Endothelial cell of umbilical vein (primary cell): ENCODE measurements around the gene NT5DC2. TPM values are rescaled to one million over a fixed set of nuclear protein-coding genes. Genes with fewer than 3 reads are reported as not detected.

Source experiments
- BruUV-seq: library from RNA; stranded (reverse); fragments of 400-500 nt; replicated peaks from 2 replicates; lab custom pipeline; 2021; lab: Mats Ljungman, UMichigan
- CTCF ChIA-PET: fragments of 300-600, 350-600 bp; sonication (Branson Sonifier 250); formaldehyde crosslinking; loops from one replicate; lab custom pipeline; 2021; ENCODE audit warnings: antibody characterized with exemption, inconsistent platforms; lab: Charles Lee
- POLR2A ChIA-PET: fragments of 300-600, 350-600 bp; sonication (Branson Sonifier 250); formaldehyde crosslinking; loops from one replicate; lab custom pipeline; 2021; ENCODE audit warnings: antibody characterized with exemption, inconsistent platforms; lab: Charles Lee
- DNase-seq: peaks from one replicate; pipeline ENCODE4 v3.0.0-alpha.2; 2011; ENCODE audit warnings: low read depth, low spot score
- FAIRE-seq: peaks from 2 replicates; lab custom pipeline; 2011; peaks lifted over from hg19 to GRCh38; lab: Jason Lieb, UNC
- H2AFZ ChIP-seq: 2 replicates; pipeline ENCODE4 v1.6.0; 2012; ENCODE audit warnings: low read depth, low read length, control low read depth, inconsistent platforms
- H3K27ac ChIP-seq: 2 replicates; pipeline ENCODE4 v1.5.1; 2011; ENCODE audit warnings: low read depth, mild to moderate bottlenecking, control low read depth, low read length, moderate library complexity; ENCODE audit not compliant: insufficient read depth
- H3K27me3 ChIP-seq, 2 experiments: 2 replicates each; pipeline versions ENCODE4 v1.6.0 to v1.6.1; 2011; ENCODE audit warnings: low read length in 2 of 2, mixed read lengths in 1 of 2; ENCODE audit not compliant: control insufficient read depth in 2 of 2, insufficient read depth in 2 of 2
- H3K36me3 ChIP-seq, 2 experiments: 2 replicates in 1 of 2; 3 replicates in 1 of 2; pipeline ENCODE4 v1.5.1; 2011; ENCODE audit warnings: low read length in 2 of 2, mild to moderate bottlenecking in 1 of 2, moderate library complexity in 1 of 2; ENCODE audit not compliant: control insufficient read depth in 2 of 2, insufficient read depth in 2 of 2; ENCODE audit errors: extremely low read depth in 1 of 2
- H3K4me1 ChIP-seq: 3 replicates; pipeline ENCODE4 v1.5.1; 2011; ENCODE audit warnings: mild to moderate bottlenecking, low read length; ENCODE audit not compliant: control insufficient read depth, insufficient read depth; ENCODE audit errors: extremely low read depth
- H3K4me2 ChIP-seq: 2 replicates; pipeline ENCODE4 v1.6.1; 2011; ENCODE audit warnings: low read length, control low read depth, mixed read lengths; ENCODE audit not compliant: insufficient read depth
- H3K4me3 ChIP-seq, 3 experiments: fragments of 200-600 bp in 1 of 3; sonication (generic), shearing (Covaris generic) in 1 of 3; replicated peaks in 1 of 3; 2 replicates each; pipeline ENCODE4 v1.5.1; 2011 to 2016; ENCODE audit warnings: control low read depth in 3 of 3, low read length in 3 of 3, mild to moderate bottlenecking in 2 of 3, inconsistent platforms in 1 of 3, low read depth in 1 of 3, moderate library complexity in 1 of 3; ENCODE audit not compliant: insufficient read depth in 1 of 3
- H3K79me2 ChIP-seq: 2 replicates; pipeline ENCODE4 v1.6.0; 2012; ENCODE audit warnings: low read length, inconsistent platforms; ENCODE audit not compliant: control insufficient read depth, insufficient read depth
- H3K9ac ChIP-seq: replicated peaks from 2 replicates; pipeline ENCODE3; 2011; ENCODE audit warnings: low read length, control low read depth; ENCODE audit not compliant: insufficient read depth; ENCODE audit errors: extremely low read depth
- H3K9me1 ChIP-seq: replicated peaks from 3 replicates; pipeline ENCODE4 v1.6.0; 2011; ENCODE audit warnings: mild to moderate bottlenecking, low read length; ENCODE audit not compliant: control insufficient read depth, insufficient read depth; ENCODE audit errors: extremely low read depth
- H3K9me3 ChIP-seq: replicated peaks from 2 replicates; pipeline ENCODE4 v1.5.1; 2012; ENCODE audit warnings: low read length, inconsistent platforms; ENCODE audit not compliant: control insufficient read depth, insufficient read depth
- H4K20me1 ChIP-seq: replicated peaks from 2 replicates; pipeline ENCODE3; 2011; ENCODE audit warnings: mild to moderate bottlenecking, low read length; ENCODE audit not compliant: control insufficient read depth, insufficient read depth; ENCODE audit errors: extremely low read depth
- EZH2 ChIP-seq: IDR thresholded peaks from 2 replicates; pipeline ENCODE4 v1.6.1; 2012; ENCODE audit warnings: borderline replicate concordance, low read depth, mild to moderate bottlenecking, moderate library complexity, low read length, inconsistent platforms; ENCODE audit not compliant: severe bottlenecking
- FOS ChIP-seq: IDR thresholded peaks from 2 replicates; pipeline ENCODE4 v1.6.1; 2011; ENCODE audit warnings: mild to moderate bottlenecking, low read length, moderate library complexity, borderline replicate concordance; ENCODE audit not compliant: insufficient read depth
- GATA2 ChIP-seq: IDR thresholded peaks from 2 replicates; pipeline ENCODE4 v1.7.0; 2011; ENCODE audit warnings: low read depth, mild to moderate bottlenecking, moderate library complexity, mixed read lengths, low read length; ENCODE audit not compliant: insufficient read length, insufficient read depth
- JUN ChIP-seq: IDR thresholded peaks from 2 replicates; pipeline ENCODE4 v1.6.1; 2011; ENCODE audit warnings: borderline replicate concordance, low read depth; ENCODE audit not compliant: insufficient read length, insufficient read depth
- MYC ChIP-seq: IDR thresholded peaks from one replicate; pipeline ENCODE4 v1.6.1; 2011; ENCODE audit warnings: mild to moderate bottlenecking, low read depth, low read length
- POLR2A ChIP-seq: IDR thresholded peaks from 2 replicates; pipeline ENCODE4 v1.6.1; 2012; ENCODE audit warnings: low read depth, mild to moderate bottlenecking, control low read depth, low read length
- POLR2AphosphoS5 ChIP-seq: IDR thresholded peaks from 2 replicates; pipeline ENCODE4 v1.6.1; 2012; ENCODE audit warnings: low read depth, mild to moderate bottlenecking, control low read depth, low read length, moderate library complexity; ENCODE audit not compliant: insufficient read depth
- dilution Hi-C: fragments of 300-500 bp; cut with MboI; formaldehyde crosslinking; loops from one replicate; pipeline ENCODE4 v1.15.0; 2019; ENCODE audit warnings: low sequenced_read_pairs; ENCODE audit not compliant: extremely low pct_ligation_motif_present
- intact Hi-C: fragments of 100-400 bp; cut with micrococcal nuclease; formaldehyde crosslinking; loops from one replicate; pipeline ENCODE4 v1.10.0; 2022
- polyA plus RNA-seq, 4 experiments: library from polyadenylated mRNA; depleted of rRNA in 3 of 4; stranded (reverse) in 3 of 4; unstranded in 1 of 4; fragments of >200 nt; gene quantifications; 2 replicates each; pipeline versions ENCODE4 v1.2.1 to v1.2.3, GENCODE V29; 2011 to 2012; ENCODE audit warnings: missing spikeins in 1 of 4
- total RNA-seq: library from RNA; stranded (reverse); gene quantifications from 2 replicates; pipeline ENCODE4 v1.2.3, GENCODE V29; 2021
- TF ChIP-seq, protein P1 (sequence below), 2 donors: IDR thresholded peaks; 1 replicate in 1 of 2; 2 replicates in 1 of 2; pipeline ENCODE4 v1.5.1; 2011; ENCODE audit warnings: low read length in 2 of 2, mild to moderate bottlenecking in 2 of 2, moderate library complexity in 2 of 2, control low read depth in 1 of 2, inconsistent platforms in 1 of 2, low read depth in 1 of 2; ENCODE audit not compliant: insufficient read depth in 1 of 2; ENCODE audit errors: extremely low read depth in 1 of 2
- TF ChIP-seq, protein P2 (sequence below): IDR thresholded peaks from 2 replicates; pipeline ENCODE4 v1.6.1; 2011; ENCODE audit not compliant: insufficient read depth, insufficient read length

The NT5DC2 gene
- total and polyA plus RNA-seq, 2 donors (not counting 3 experiments of a cell fraction or from before 2014, with no cell fraction given), result 298 to 402 TPM

DNA sequence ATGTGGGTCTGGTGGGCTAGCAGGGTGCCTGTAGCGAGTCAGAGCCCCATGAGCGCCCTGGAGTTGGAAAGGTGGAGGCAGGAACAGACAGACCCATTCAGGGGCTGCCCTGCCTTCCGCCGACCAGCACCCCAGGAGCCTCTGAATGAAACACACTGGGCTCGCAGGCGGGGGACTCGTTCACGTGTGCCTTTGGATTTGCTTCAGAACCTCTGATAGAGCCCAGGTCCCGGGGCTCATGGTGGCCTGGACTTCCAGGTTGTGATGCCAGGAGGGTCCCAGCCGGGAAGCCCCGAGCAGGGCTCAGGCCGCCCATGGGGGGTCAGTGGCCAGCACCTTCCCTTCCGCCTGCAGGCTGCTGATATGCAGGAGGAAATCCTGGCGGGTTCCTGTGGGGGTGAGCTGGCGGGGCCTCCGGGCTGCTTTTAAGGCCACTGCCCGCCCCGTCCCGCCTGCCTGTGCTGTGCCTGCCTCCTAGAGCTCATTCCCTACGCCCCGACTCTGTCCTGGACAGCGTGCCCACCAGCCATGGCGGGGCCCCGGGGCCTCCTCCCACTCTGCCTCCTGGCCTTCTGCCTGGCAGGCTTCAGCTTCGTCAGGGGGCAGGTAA, 38.7 kb downstream of the NT5DC2 start, which contains the start of gene STAB1:
TSS of gene STAB1 (plus strand) at position 453 of the 610 bp plus-strand sequence. CDS start at position 529, 76 bp downstream.
- TF ChIP-seq, protein P1, sequence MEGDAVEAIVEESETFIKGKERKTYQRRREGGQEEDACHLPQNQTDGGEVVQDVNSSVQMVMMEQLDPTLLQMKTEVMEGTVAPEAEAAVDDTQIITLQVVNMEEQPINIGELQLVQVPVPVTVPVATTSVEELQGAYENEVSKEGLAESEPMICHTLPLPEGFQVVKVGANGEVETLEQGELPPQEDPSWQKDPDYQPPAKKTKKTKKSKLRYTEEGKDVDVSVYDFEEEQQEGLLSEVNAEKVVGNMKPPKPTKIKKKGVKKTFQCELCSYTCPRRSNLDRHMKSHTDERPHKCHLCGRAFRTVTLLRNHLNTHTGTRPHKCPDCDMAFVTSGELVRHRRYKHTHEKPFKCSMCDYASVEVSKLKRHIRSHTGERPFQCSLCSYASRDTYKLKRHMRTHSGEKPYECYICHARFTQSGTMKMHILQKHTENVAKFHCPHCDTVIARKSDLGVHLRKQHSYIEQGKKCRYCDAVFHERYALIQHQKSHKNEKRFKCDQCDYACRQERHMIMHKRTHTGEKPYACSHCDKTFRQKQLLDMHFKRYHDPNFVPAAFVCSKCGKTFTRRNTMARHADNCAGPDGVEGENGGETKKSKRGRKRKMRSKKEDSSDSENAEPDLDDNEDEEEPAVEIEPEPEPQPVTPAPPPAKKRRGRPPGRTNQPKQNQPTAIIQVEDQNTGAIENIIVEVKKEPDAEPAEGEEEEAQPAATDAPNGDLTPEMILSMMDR (IDR thresholded peaks at IDR 0.05; ENCODE audit: extremely low read depth in 1 of 2, insufficient read depth in 1 of 2, low read depth in 1 of 2, low read length in 2 of 2), result no peak
- peak; percentile 100 for TF ChIP-seq POLR2AphosphoS5
- no peak for TF ChIP-seq EZH2
- TF ChIP-seq, protein P2, sequence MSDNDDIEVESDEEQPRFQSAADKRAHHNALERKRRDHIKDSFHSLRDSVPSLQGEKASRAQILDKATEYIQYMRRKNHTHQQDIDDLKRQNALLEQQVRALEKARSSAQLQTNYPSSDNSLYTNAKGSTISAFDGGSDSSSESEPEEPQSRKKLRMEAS, result peak; percentile 1
- peak; percentile 13 for TF ChIP-seq MYC
- peak; percentile 71 for TF ChIP-seq FOS
- peak; percentile 98 for TF ChIP-seq GATA2
- TF ChIP-seq JUN, result no peak
- TF ChIP-seq POLR2A, result peak; percentile 92
- dilution Hi-C loops (no loop called here), intact Hi-C loops (loop anchor here (1.0 to 5.0 kb wide), 6 partner anchors 12 to 66 kb away; partner anchors contain the start of genes NISCH and UQCC5)
- peak within 1 kb of the TSS; percentile 52 to 60 (median 59) for H3K4me3 ChIP-seq
- no peaks in the 10 kb centered on the region for H4K20me1 ChIP-seq
- H3K9me3 ChIP-seq, result no peaks in the 10 kb centered on the region
- H3K36me3 ChIP-seq, result peaks cover 3 to 23% of the 10 kb centered on the region in 2 experiments
- H3K79me2 ChIP-seq, result peaks cover 44% of the 10 kb centered on the region
- BruUV-seq, result no TSS peak
- peaks cover 72% of the 10 kb centered on the region for H3K4me1 ChIP-seq
- peak; percentile 96 for DNase-seq
- no peaks in the 10 kb centered on the region for H3K9me1 ChIP-seq
- H3K9ac ChIP-seq, result peak within 1 kb of the TSS; percentile 95
- H3K27me3 ChIP-seq, result no peaks in the 10 kb centered on the region
- H2AFZ ChIP-seq, result no peak within 1 kb of the TSS
- POLR2A ChIA-PET, result interaction anchor here (0.7 to 1.2 kb wide), 2 partner anchors 41 to 57 kb away, joined by 7 to 8 read pairs; partner anchors contain the start of gene UQCC5
- FAIRE-seq, result peak; percentile 97
- peak within 1 kb of the TSS; percentile 97 for H3K27ac ChIP-seq
- CTCF ChIA-PET, result interaction anchor here (0.5 to 1.7 kb wide), 13 partner anchors 9 to 83 kb away, joined by 3 to 14 read pairs (median 4); partner anchors contain the start of gene UQCC5
- H3K4me2 ChIP-seq, result peak within 1 kb of the TSS; percentile 89
